NCI-H774 (cell line): Measurements from ENCODE around the gene TRPM1.

Source experiments
- DNase-seq: peaks from one replicate; lab custom pipeline; 2025; lab: John Stamatoyannopoulos, UW

TRPM1 gene

GRCh38 chr15:30963681-30964080 lies 137.8 kb downstream of the TRPM1 start:
- no peak for DNase-seq

DNA sequence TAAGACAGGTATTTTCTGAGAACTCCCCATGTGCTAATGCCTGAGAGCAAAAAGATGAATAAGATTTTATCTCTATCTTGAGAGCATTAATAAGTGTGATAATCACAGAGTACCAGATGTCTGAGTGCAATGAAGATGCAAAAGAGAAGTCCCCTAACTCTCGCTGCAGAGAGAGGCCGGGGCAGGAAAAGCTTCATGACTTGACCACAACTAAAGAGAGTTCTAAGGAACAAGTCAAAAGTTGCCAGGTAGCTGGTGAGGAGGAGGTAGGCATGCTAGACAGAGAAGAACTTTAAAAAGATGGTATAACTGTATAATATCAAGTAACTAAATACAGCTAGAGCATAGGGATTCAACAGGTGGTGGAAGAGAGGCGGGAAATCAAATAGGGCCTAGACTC lies 138.9 kb downstream of the TRPM1 start:
- no peak for DNase-seq

- DNase-seq: no peak
Measured at GRCh38 chr15:30962079-30962478, 139.4 kb downstream of the TRPM1 start.

DNA sequence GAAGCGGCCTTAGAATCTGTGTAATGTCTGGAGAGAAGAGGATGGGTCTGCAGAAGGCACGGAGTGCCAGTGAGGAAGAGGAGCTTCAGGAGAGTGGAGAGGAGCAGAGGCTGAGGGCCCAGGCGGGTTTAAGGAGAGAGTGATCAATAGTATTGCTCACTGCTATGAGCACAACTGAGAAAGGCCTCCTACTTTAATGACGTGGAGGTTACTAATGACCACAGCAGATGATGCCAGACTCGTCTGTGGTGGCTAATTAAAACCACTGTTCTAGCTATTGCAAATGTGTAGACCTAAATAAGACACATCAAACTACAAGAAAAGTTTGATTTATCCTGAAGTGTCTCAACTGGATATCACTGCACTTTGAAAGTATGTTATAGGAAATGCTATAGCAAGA lies 143.3 kb downstream of the TRPM1 start:
- DNase-seq: no peak

GRCh38 chr15:30956216-30957124 lies 145.1 kb downstream of the TRPM1 start:
- DNase-seq: no peak

DNA sequence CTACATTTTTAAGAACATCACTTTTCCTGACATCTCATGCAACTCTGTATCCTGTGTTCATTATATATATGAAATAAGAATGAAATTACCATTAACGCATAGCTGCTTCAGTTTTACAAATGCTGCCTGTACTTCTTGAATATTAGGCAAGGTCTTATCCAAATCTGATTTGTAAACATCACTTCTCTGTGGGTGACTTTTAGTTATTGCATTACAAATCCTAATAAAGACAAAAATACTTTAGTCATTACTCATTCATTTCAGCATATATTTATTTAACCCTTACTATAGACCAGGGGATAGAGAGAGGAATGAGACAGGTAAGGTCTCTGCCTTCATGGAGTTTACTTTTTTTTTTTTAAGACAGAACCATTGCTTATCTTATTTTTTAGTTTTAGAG lies 146.9 kb downstream of the TRPM1 start:
- no peak for DNase-seq

DNA sequence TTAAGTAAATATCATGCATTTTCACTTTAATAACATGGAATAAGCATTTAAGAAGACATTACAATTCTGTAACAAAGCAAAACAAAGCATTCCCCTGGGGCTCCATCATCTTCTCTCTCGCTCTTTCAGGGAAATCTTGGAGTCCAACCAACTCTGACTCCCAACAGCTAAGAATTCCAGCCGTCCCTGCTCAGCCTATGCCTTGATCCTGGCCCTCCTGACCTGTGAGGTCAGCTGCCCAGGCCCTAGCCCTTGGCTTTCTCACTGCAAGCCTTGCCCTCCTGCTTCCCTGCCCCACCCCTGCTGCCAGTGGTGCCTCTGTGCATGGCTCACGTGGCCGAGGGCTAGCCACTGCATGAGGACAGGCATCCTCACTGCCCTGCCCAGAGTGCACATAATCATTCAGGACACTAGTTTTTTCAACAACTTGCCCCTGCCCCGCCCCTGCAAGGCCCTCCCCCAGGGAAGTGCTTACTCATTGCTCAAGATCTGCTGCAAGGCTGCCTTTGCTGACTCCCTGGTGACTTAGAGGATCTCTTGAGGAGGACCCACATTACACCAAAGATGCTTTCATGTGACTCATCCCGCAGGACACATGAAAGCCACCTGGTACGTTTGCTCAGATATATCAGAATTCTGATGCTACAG lies 147.7 kb downstream of the TRPM1 start:
- no peak for DNase-seq

GRCh38 chr15:30953183-30953582 lies 148.3 kb downstream of the TRPM1 start:
- no peak for DNase-seq
